ENCODE data around the gene SMOC1. TPM values are rescaled to one million over a fixed set of nuclear protein-coding genes. Genes with fewer than 3 reads are reported as not detected.

Gene SMOC1
- total RNA-seq, 1 experiment from 2014 or later, result 0.68 TPM

GRCh38 chr14:69876221-69876847 lies 2.9 kb upstream of the SMOC1 start:
- H3K79me2 ChIP-seq (ENCODE audit: insufficient read depth, low read length), result no peaks in the 10 kb centered on the region

More at GRCh38 chr14:69876221-69876847, 2.9 kb upstream of the SMOC1 start:
- no peak overlapping the region for H3K23ac ChIP-seq (ENCODE audit: insufficient read length, low read depth, low read length)
- H3K36me3 Mint-ChIP-seq (ENCODE audit: insufficient read depth in 1 of 3, low read depth in 3 of 3), result no peaks in the 10 kb centered on the region
- H4K20me1 ChIP-seq (ENCODE audit: control insufficient read depth, insufficient read depth, insufficient read length), result no peaks in the 10 kb centered on the region
- no CpG with 5 or more reads among the region's 2 CpGs for WGBS (ENCODE audit: extremely low coverage, insufficient read length, low lambda C conversion rate)
- no peaks in the 10 kb centered on the region for H3K4me1 ChIP-seq (ENCODE audit: insufficient read depth, low read length)
- no peak overlapping the region for H3K4ac ChIP-seq (ENCODE audit: low read depth, low read length)
- H2BK120ac ChIP-seq (ENCODE audit: low read depth, low read length, poor library complexity, severe bottlenecking), result no peak overlapping the region
- no peak overlapping the region for H2AFZ ChIP-seq (ENCODE audit: low read length)
- no peak for DNase-seq
- no peak for TF ChIP-seq CTCF (conservative IDR thresholded peaks at IDR 0.05)
- no peak overlapping the region for H3K4me2 ChIP-seq (ENCODE audit: insufficient read depth, insufficient read length, low read length)
- no peaks in the 10 kb centered on the region; a peak in 1 of 5 replicates for H3K9me3 Mint-ChIP-seq
- no peak overlapping the region for H2BK15ac ChIP-seq (ENCODE audit: low read depth, low read length)
- no peak overlapping the region for H2BK20ac ChIP-seq (ENCODE audit: low read depth, low read length, poor library complexity, severe bottlenecking)
- H3K27me3 Mint-ChIP-seq (ENCODE audit: low read depth), result peaks cover 51% of the 10 kb centered on the region
- H3K14ac ChIP-seq (ENCODE audit: insufficient read depth, low read length), result no peak overlapping the region
- no peak overlapping the region for H3K27ac Mint-ChIP-seq
- H3K79me1 ChIP-seq (ENCODE audit: insufficient read depth, low read depth, low read length, poor library complexity, severe bottlenecking), result no peaks in the 10 kb centered on the region
- no peak overlapping the region for H2BK12ac ChIP-seq (ENCODE audit: insufficient read length, low read depth, low read length)
- no peak overlapping the region for H3K56ac ChIP-seq (ENCODE audit: insufficient read length, low read depth, low read length)
- H2BK5ac ChIP-seq (ENCODE audit: insufficient read length, low read length), result no peak overlapping the region
- H4K91ac ChIP-seq (ENCODE audit: insufficient read length, low read depth, low read length), result no peak overlapping the region
- H3K4me1 Mint-ChIP-seq, result peaks cover 13 to 22% of the 10 kb centered on the region in 2 experiments
- H3K9ac ChIP-seq (ENCODE audit: extremely low read depth, insufficient read length, low read length), result no peak overlapping the region
- no peaks in the 10 kb centered on the region for H3K9me3 ChIP-seq (ENCODE audit: control insufficient read depth, low read depth, low read length)
- no peak overlapping the region for H4K8ac ChIP-seq (replicated peaks; ENCODE audit: insufficient read length, low read depth, low read length)
- no peak overlapping the region for H3K27ac ChIP-seq (ENCODE audit: insufficient read length, low read depth, low read length)
- H3K23me2 ChIP-seq (ENCODE audit: insufficient read length, low read depth, low read length, poor library complexity, severe bottlenecking), result peaks cover 8% of the 10 kb centered on the region
- H4K5ac ChIP-seq (ENCODE audit: insufficient read length, low read depth, low read length), result no peak overlapping the region
- no peak overlapping the region for H3T11ph ChIP-seq (ENCODE audit: low read length)
- H3K18ac ChIP-seq (ENCODE audit: insufficient read length, low read depth, low read length), result no peak overlapping the region
- no peak overlapping the region for H2AK5ac ChIP-seq (ENCODE audit: insufficient read length, low read length)
- no peak overlapping the region for H3K4me3 Mint-ChIP-seq
- H3K27me3 ChIP-seq (ENCODE audit: insufficient read depth, low read length), result peaks cover 9% of the 10 kb centered on the region; the same call in 1 of the 2 replicates

All from H9 (cell line).